SK-N-MC (cell line): ENCODE measurements around the gene KAT6B.
A peak's percentile ranks its signal among the peaks of the same experiment; 100 is the strongest.

Source experiments
- DNase-seq: peaks from one replicate; pipeline ENCODE4 v3.0.0-alpha.2; 2011; ENCODE audit warnings: low read depth, low spot score
- H3K27ac ChIP-seq: fragments of 200-600 bp; sonication (generic); 2 replicates; pipeline ENCODE4 v1.5.1; 2016; ENCODE audit warnings: mixed run types
- H3K36me3 ChIP-seq: fragments of 200-600 bp; sonication (generic); 2 replicates; pipeline ENCODE4 v1.6.1; 2017; ENCODE audit warnings: antibody characterized with exemption, low read length, mixed read lengths; ENCODE audit not compliant: insufficient read depth
- H3K4me3 ChIP-seq: fragments of 200-600 bp; sonication (generic); 2 replicates; pipeline ENCODE4 v1.5.1; 2016
- H3K9ac ChIP-seq: fragments of 200-600 bp; sonication (generic); 2 replicates; pipeline ENCODE4 v1.8.0; 2017; ENCODE audit warnings: mixed run types, mixed read lengths; ENCODE audit not compliant: insufficient read length
- H3K9me3 ChIP-seq: fragments of 200-600 bp; sonication (generic); 2 replicates; pipeline ENCODE4 v1.6.1; 2017; ENCODE audit warnings: low read depth, mild to moderate bottlenecking, antibody characterized with exemption, low read length, moderate library complexity, mixed read lengths
- EZH2 ChIP-seq: fragments of 200-600 bp; sonication (generic); IDR thresholded peaks from one replicate; pipeline ENCODE4 v1.6.1; 2017; ENCODE audit warnings: antibody characterized with exemption
- FOXP2 ChIP-seq: optimal IDR thresholded peaks from 2 replicates; pipeline ENCODE3; 2011; ENCODE audit warnings: mild to moderate bottlenecking, moderate library complexity; ENCODE audit not compliant: insufficient read depth; ENCODE audit errors: extremely low read length, control extremely low read depth
- POLR2AphosphoS5 ChIP-seq: IDR thresholded peaks from 2 replicates; pipeline ENCODE4 v1.6.1; 2012; ENCODE audit warnings: mild to moderate bottlenecking, low read depth, low read length, borderline replicate concordance

The KAT6B gene

DNA sequence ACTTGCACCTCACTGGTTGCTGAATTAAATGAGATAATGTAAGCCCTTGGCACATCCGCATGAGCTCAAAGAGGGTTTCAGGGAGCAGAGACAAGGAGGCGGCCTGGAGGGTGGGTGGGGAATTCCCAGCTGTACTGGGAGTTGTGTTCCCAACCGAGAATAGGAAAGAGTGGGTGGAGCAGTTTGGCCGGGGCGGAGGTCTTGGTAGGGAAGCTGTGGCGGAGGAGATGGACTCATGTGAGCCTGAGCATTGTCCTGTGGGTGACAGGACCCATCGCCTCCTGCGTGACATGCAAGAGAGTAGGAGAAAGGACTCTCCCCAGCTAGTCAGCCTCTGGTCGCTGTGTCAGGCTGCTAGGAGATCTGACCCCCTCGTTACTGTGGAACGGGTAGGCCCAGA lies 244.1 kb downstream of the KAT6B start:
- H3K4me3 ChIP-seq: no peak overlapping the region
- no peak for DNase-seq
- H3K36me3 ChIP-seq: no peaks in the 10 kb centered on the region
- TF ChIP-seq POLR2AphosphoS5: no peak
- no peak for TF ChIP-seq EZH2
- TF ChIP-seq FOXP2: no peak
- H3K27ac ChIP-seq: 0 out of 2 replicates have a peak overlapping the region, but pooled peaks have one; percentile 25
- H3K9ac ChIP-seq: peak overlapping the region; percentile 20
- H3K9me3 ChIP-seq: no peaks in the 10 kb centered on the region

DNA sequence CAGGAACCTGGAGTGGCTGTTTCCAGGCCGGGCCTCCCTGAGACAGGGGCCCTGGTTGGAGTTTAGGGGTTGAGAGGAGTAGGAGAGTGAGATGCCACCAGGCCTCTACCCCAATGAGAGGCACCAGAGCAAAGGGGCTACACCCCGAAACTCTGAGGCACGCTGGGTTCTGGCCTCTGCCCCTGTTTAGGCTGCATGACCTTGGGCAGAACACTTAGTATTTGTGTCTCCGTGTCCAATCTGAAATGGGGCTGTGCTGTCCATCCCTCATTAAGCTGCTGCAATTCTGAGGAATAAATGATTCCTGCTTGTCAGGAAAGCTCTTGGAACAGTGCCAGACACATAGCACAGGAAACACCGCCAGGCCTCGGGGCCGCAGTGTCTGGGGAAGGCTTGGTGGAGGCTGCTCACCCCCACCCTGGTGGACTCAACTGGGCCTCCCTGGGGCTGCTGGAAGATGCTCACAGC lies 244.6 kb downstream of the KAT6B start:
- H3K27ac ChIP-seq: 0 out of 2 replicates have a peak overlapping the region, but pooled peaks have one; percentile 25
- no peak for TF ChIP-seq EZH2
- no peak for TF ChIP-seq POLR2AphosphoS5
- TF ChIP-seq FOXP2: no peak
- H3K4me3 ChIP-seq: no peak overlapping the region
- peak overlapping the region; percentile 20 for H3K9ac ChIP-seq
- no peaks in the 10 kb centered on the region for H3K36me3 ChIP-seq
- no peaks in the 10 kb centered on the region for H3K9me3 ChIP-seq
- DNase-seq: no peak

DNA sequence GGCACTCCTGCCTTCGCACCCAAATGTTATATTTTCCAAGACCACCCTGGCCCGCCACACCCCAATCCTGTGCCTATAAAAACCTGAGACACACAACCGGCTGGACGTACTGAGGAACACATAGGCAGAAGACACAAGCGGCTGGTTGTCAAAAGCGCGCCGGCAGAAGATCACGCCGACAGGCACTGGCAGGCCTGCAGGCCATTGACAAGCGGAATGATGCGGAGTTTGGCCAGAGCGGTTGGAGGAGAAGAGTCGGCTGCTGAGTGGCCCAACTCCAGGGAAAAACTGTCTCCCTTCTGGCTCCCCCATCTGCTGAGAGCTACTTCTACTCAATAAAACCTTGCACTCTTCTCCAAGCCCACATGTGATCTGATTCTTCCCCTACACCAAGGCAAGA lies 245.4 kb downstream of the KAT6B start:
- H3K9ac ChIP-seq: no peak overlapping the region
- no peaks in the 10 kb centered on the region for H3K9me3 ChIP-seq
- H3K4me3 ChIP-seq: no peak overlapping the region
- H3K27ac ChIP-seq: no peak overlapping the region
- no peaks in the 10 kb centered on the region for H3K36me3 ChIP-seq
- TF ChIP-seq POLR2AphosphoS5 (no peak), FOXP2 (no peak), EZH2 (no peak)
- no peak for DNase-seq

DNA sequence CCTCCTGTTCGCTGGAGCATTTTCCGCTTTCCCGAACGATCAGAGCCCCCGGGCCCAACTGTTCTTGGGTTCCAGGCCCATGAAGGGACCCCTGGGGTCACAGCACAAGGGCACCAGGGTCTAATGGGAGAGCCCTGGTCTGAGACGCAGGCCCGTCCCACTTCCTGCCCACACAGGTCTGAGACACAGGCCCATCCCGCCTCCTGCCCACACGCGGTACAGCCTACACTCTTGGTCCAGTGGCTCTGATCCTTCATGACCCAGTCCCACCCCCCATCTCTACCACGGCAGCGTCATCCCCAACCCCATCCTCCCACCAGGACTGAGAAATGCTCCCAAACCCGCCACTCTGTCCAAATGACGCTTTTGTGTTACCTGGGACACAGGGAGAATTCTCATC lies 246.3 kb downstream of the KAT6B start:
- TF ChIP-seq FOXP2 (no peak), POLR2AphosphoS5 (no peak), EZH2 (no peak)
- Histone ChIP-seq H3K9me3 (no peaks in the 10 kb centered on the region), H3K4me3 (no peak overlapping the region), H3K36me3 (no peaks in the 10 kb centered on the region), H3K27ac (no peak overlapping the region), H3K9ac (no peak overlapping the region)
- DNase-seq: no peak

DNA sequence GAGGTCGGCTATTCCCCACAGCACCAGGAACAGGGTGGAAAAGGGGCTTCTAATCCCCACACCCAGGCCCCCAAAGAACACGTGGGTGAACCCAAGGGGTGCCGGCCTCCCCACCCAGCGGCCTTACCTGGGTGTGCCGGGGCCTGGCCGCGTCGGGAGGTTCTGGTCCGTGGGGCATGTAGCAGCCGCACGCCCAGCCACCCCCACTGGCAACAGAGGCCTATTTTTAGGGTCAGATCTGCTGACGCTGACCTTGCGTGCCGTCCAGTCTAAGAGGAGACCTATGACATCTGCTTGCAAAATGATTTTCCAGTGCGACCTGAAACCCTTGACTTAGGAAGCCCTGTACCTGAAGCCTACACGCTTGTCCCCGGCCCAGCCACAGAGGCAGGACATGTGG lies 247.0 kb downstream of the KAT6B start:
- H3K9ac ChIP-seq: no peak overlapping the region
- H3K27ac ChIP-seq: no peak overlapping the region
- no peaks in the 10 kb centered on the region for H3K9me3 ChIP-seq
- TF ChIP-seq FOXP2 (no peak), POLR2AphosphoS5 (no peak), EZH2 (no peak)
- no peak for DNase-seq
- no peaks in the 10 kb centered on the region for H3K36me3 ChIP-seq
- H3K4me3 ChIP-seq: no peak overlapping the region

DNA sequence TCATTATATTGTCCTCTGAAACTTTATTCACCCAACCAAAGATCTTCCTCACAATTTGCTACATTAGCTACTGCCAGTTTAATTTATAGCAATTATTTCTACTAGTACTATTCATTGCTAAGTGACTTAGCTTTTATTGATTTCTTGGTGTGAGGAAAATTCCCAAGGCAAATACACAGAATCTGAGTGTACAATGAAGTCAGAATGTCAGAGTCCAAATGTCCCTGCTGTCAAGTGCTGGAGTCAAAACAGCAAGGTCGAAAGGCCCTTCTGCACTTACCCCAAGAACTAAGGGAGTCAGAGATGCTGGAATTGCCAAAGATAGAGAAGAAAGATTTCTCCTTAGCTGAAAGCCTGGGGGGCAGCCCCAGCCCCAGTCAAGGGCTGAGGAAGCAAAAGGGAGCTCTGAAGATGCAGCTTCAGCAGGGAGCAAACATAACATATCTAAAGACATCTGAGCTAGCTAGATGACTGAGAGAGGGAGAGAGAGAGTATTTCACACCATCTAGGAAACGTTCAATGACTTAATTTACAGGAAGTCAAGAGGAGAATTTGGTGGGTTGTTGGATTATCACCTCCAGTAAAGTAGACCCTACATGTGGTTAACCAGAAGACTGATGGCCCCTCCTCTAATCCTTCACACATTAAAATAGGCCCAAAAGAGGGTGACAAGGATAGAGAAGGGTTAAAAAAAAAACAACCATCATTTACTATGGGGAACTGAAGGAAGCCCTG lies 248.5 kb downstream of the KAT6B start:
- TF ChIP-seq FOXP2 (no peak), EZH2 (no peak), POLR2AphosphoS5 (no peak)
- Histone ChIP-seq H3K36me3 (no peaks in the 10 kb centered on the region), H3K4me3 (no peak overlapping the region), H3K9ac (no peak overlapping the region), H3K9me3 (no peaks in the 10 kb centered on the region), H3K27ac (no peak overlapping the region)
- no peak for DNase-seq

DNA sequence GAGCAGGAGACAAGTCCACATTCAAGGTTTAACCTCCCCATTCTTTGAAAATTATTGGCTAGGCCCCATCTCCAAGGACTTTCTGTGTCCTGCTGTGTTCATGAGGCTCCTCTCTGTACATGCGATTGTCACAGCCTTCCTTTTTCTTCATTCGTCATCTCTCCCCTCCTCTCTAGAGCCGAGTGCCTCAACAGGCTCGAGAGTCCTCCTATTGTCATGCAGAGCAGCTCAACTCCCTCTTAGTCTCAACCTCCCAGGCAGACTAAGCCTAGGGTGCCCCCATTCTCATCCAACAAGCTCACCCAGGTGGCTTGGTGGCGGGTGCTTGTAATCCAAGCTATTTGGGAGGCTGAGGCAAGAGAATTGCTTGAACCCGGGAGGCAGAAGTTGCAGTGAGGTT lies 249.9 kb downstream of the KAT6B start:
- H3K9me3 ChIP-seq: no peaks in the 10 kb centered on the region
- H3K9ac ChIP-seq: no peak overlapping the region
- no peaks in the 10 kb centered on the region for H3K36me3 ChIP-seq
- no peak for TF ChIP-seq POLR2AphosphoS5
- no peak for TF ChIP-seq EZH2
- H3K4me3 ChIP-seq: no peak overlapping the region
- no peak for DNase-seq
- H3K27ac ChIP-seq: no peak overlapping the region

DNA sequence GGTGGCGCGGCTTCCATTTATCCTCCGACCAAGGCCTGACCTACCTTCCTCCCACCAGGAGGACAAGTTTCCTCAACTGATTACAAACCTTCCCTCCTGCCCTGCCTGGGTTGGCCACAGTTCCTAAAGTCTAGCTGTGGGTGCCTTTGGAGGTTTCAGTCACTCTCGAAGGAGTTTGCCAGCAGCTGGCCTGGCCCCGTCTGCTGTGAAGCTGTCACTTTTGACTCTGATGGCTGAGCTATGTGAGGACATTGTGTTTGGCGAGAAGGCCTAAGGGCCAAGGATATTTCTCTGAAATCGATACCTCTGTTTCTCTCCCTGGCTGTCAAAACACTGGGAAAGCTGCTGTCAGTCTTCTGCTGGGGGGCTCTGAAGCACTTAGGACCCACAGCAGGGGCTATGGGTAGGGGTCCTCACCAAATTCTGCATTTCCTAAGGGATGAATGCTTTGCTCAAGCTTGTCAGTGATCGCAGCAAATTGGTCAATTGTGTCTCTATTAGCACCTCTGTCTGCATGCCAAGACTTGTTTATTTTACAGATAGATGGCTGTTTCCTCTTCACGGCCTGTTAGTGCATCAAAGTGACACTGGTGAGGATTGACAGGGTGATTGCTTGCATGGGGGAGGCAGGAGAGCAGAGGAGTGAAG lies 253.2 kb downstream of the KAT6B start:
- Histone ChIP-seq H3K9ac (no peak overlapping the region), H3K4me3 (no peak overlapping the region), H3K9me3 (no peaks in the 10 kb centered on the region), H3K27ac (no peak overlapping the region), H3K36me3 (no peaks in the 10 kb centered on the region)
- TF ChIP-seq EZH2 (no peak), POLR2AphosphoS5 (no peak), FOXP2 (no peak)
- DNase-seq: no peak
